NCI-H1436 treated with DMSO at 0.1 percent for 48 hours (cell line): ENCODE measurements around the gene FEN1.

Source experiments
- DNase-seq: peaks from one replicate; lab custom pipeline; 2025; lab: John Stamatoyannopoulos, UW

Gene FEN1

DNA sequence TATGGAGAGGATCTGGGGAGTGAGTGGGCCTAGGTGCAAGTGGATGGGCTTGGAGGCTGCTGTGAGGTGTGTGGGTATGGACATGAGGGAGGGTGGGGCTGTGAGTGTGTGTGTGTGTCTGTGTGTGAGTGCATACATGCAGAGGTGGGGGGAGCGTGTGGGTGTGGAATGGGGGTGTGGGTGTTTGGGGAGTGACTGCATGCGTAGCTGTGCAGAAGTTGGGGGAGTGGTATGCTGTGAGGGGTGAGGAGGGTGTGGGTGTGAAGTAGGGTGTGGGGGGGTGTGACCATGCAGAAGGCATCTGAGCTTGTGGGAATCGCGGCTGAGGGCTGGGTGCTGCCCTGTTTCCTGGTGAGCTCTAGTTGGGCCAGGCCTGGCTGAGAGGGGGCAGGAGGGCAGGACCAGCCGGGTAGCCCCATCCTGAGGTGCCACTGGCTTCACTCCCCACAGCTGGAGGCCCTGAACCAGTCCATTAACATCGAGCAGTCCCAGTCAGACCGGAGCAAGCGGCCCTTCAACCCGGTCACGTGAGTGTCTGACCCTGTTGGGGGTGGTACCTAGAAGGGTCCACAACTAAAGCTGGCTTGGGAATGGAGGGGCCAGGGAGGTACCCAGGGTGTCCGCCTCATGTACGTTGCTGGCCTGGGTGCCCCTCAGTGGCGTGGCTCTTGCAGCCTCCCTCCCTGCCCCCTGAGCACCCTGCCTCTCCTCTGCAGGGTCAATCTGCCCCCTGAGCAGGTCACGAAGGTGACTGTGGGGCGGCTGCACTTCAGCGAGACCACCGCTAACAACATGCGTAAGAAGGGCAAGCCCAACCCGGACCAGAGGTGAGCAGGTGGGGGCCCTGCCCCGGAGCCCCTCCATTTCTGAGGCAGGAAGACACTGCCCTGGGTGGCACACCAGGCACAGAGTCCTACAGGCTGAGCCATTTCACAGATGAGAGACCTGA, 16.8 kb upstream of the FEN1 start:
- DNase-seq: no peak

DNA sequence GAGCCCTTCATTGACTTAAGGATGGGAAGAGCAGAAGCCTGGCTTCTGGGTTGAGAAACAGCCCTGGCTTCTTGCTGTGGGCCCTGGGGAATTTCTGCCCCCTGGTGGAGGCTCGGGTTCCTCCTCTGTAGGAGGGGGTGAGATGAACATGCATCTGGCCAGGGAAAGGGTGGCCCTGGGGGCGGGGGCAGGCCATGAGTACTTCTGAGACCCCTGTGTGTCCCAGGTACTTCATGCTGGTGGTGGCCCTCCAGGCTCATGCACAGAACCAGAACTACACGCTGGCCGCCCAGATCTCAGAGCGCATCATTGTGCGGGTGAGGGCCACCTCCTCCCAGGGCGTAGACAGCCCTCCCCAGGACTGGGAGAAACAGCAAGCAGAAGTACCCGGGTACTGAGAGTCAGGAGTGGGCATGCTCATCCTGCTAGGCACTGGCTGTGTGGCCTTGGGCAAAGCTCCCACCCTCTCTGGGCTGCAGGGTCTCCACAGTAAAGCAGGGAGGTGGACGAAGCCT, 16.1 kb upstream of the FEN1 start:
- no peak for DNase-seq

DNA sequence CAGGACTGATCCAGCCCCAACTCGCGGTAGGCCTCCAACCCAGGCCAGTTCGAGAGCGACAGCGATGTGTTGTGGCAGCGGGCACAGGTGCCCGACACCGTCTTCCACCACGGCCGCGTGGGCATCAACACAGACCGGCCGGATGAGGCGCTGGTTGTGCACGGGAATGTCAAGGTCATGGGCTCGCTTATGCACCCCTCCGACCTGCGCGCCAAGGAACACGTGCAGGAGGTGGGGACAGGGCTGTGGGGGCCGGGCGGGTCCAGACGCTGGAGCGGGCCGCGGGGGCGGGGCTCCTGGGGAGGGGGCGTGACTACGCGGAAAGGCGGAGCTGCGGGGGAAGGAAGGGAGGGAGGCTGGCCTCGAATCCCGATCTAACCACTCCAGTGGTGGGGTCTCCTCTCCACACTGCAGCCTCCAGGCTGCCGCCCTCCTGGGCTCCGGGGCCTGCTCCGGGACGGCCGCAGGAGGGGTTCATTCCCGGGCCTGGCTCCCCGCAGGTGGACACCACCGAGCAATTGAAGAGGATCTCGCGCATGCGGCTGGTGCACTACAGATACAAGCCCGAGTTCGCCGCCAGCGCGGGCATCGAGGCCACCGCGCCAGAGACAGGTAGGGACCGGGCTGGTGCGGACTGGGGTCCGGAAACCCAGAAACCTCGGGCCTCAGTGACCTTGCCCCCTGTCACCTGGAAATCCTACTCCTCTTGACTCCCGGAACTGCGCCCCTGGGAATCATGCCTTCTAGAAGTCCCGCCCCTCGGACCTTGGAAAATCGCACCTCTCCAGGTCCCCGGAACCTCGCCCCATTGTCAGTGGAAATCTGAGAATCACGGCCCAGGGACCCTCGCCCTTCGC, 15.2 kb upstream of the FEN1 start:
- no peak for DNase-seq

DNA sequence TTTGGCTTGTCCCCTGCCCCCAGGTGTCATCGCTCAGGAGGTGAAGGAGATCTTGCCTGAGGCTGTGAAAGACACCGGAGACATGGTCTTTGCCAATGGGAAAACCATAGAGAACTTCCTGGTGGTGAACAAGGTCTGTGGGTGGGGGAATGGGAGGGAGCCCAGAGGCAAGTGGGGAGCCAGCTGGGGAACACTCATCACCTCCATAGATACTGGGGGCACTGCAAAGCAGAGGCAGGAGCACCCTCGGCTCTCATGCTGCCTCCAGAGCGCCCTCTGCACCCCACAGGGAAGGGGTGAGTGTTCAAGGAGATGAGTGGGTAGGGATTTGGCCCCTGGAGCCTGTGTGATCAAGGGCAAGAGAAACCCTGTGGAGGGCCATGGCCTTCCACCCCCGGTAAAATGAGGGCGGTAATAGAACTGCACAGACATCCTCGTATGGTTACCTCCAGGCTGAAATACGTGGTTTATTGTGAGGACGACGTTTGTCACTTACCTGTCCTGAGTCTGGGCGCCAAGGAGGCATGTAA, 14.3 kb upstream of the FEN1 start:
- no peak for DNase-seq

- no peak for DNase-seq
Observed at GRCh38 chr11:61778920-61779650, 13.6 kb upstream of the FEN1 start.

GRCh38 chr11:61779666-61780525, 12.8 kb upstream of the FEN1 start:
- no peak for DNase-seq

DNA sequence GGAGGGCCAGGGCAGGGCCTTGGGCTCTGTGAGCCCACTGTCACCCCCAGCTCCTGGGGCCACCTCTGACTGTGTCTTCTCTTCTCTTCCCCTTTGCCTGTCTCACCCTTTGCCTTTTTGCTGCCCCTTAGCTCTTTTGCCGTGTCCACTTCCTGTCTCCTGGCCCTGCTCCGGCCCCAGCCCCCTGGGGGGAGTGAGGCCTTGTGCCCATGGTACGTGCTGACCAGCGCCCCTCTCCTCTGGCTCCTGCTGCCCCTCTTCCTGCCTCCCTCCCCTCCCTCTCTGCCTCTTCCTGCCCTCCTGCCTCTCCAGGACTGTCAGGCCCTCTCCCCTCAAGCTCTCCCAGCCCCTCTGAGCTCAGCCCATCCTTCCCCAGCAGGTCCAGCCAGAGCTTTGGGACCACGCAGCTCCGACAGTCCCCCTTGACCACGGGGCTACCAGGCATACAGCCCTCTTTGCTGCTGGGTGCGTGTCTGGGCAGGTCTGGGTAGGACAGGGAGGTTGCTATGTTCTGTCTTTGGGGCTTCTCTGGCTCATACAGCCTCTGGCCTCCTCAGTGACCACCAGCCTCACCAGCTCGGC, 12.0 kb upstream of the FEN1 start:
- no peak for DNase-seq

- no peak for DNase-seq
Observed at GRCh38 chr11:61781585-61781984, 11.1 kb upstream of the FEN1 start.

GRCh38 chr11:61782299-61782698, 10.4 kb upstream of the FEN1 start:
- no peak for DNase-seq

DNA sequence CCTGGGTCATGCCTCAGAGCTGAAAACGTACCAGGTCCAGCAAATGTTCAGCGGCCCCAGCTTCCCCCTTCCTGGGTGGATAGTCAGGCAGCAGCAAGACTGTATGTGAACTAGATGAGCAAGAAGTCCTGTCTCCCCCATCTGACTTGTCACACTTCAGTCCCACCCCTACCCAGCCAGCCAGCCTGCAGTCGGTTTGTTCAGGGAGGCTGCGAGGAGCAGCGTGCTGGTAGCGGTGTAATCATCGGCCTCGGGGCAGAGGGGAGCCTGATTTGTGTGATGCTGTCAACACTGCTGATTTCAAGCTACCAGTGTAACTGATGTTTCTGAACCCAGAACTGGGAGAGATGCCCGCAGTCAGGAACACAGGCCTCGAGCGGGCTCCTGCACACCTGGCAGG, 9.9 kb upstream of the FEN1 start:
- DNase-seq: no peak

- DNase-seq: no peak
Observed at GRCh38 chr11:61783717-61784505, 8.8 kb upstream of the FEN1 start.

DNA sequence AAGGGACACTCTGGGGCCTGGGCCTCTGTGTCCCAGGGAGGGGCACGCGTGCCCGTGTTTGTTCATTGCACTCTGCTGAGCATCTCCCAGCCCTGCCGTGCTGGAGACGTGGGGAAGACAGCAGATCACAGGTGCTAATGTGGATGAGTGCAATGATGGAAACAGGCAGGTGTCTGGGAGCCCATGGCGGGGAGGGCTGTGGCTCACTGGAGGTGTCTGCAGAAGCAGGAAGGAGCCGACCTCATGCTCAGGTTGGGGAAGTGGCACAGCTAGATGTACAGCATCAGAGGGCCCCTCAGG, 8.3 kb upstream of the FEN1 start:
- DNase-seq: no peak

- no peak for DNase-seq
Observed at GRCh38 chr11:61785837-61786402, 6.8 kb upstream of the FEN1 start.

GRCh38 chr11:61787928-61788491, 4.7 kb upstream of the FEN1 start:
- DNase-seq: no peak

DNA sequence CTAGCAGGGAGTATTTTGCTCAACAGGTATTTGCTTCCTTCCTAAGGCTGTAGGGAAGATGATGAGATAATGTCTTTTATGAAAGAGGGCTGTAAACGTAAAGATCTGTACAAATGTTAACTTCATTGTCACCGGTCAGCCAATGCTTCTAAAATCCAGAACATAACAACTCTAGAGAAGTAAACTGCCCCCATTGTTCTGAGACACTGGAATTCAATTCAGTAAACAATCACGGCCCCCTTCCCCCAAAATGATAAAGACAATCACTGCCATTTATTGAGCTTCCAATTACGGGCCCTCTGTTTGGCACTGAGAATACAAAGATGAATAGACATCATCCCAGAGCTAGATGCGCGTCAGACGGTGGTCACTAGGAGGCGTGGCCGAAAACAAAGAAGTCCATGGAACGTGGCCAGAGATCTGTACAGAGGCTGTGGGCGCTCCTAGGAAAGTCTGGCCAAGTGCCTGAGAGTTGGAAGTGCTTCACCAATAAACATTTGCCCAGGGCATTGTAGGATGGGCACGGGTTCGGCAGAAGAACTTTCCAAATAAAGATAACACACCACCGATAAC, 888 bp upstream of the FEN1 start:
- DNase-seq: no peak

GRCh38 chr11:61793083-61793828, 545 bp downstream of the FEN1 start:
- DNase-seq: no peak

GRCh38 chr11:61793829-61794204, 1.1 kb downstream of the FEN1 start:
- no peak for DNase-seq

DNA sequence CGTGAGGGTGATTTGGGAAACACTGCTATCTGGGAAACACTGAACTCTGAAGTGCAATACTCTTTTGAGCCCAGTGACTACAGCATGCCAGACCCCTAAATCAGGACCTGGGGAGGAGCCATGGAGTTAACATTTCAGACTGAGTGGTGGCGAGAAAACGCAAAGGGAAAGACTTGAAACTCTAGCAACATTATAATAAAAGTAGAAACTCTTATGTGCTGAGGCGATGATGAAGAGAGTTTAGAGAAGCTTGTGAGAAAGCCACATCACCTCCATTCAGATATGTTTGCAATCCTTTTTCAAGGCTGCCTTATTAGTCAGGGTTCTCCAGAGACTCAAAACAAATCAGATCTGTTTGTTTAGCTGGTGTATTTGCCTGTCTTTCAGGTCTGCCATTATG, 1.9 kb downstream of the FEN1 start:
- DNase-seq: no peak
